ENCODE results near the gene DNAH5. TPM values are rescaled to one million over a fixed set of nuclear protein-coding genes. Genes with fewer than 3 reads are reported as not detected.

DNAH5 gene
- total RNA-seq, 2 experiments from 2014 or later: not detected

- H3K4me3 ChIP-seq (ENCODE audit: low read length): no peak overlapping the region
- H3K36me3 Mint-ChIP-seq (ENCODE audit: low read depth): no peaks in the 10 kb centered on the region
- no peak overlapping the region for H3K4me3 Mint-ChIP-seq
- no peak overlapping the region for H3K27ac ChIP-seq (ENCODE audit: low read depth in 1 of 2, low read length in 2 of 2)
- ATAC-seq (ENCODE audit: poor library complexity): no peak
- H3K9me3 ChIP-seq (ENCODE audit: control insufficient read depth in 1 of 2, insufficient read depth in 1 of 2, low read length in 2 of 2): peaks cover 0 to 14% of the 10 kb centered on the region in 2 experiments
- H3K27me3 Mint-ChIP-seq: no peaks in the 10 kb centered on the region
- POLR2A ChIA-PET: no interaction called here
- no peaks in the 10 kb centered on the region for H3K36me3 ChIP-seq (ENCODE audit: insufficient read depth, low read length)
- no peaks in the 10 kb centered on the region for H3K27me3 ChIP-seq (ENCODE audit: control insufficient read depth in 1 of 2, insufficient read depth in 2 of 2, low read length in 2 of 2)
- CTCF ChIA-PET: no interaction called here
- DNase-seq: no peak
- H3K4me1 Mint-ChIP-seq (ENCODE audit: low read depth): no peaks in the 10 kb centered on the region
- no peaks in the 10 kb centered on the region for H3K4me1 ChIP-seq (ENCODE audit: insufficient read depth, low read length)
- no peak overlapping the region for H3K27ac Mint-ChIP-seq
- intact Hi-C loops (cut with DNase I, micrococcal nuclease): no loop called here
- TF ChIP-seq CTCF (IDR thresholded peaks at IDR 0.05): no peak
- peaks cover 18% of the 10 kb centered on the region for H3K9me3 Mint-ChIP-seq
Measured at GRCh38 chr5:13708432-13708831, 236.1 kb downstream of the DNAH5 start.

- H3K36me3 Mint-ChIP-seq (ENCODE audit: low read depth): no peaks in the 10 kb centered on the region
- Histone ChIP-seq H3K36me3 (ENCODE audit: insufficient read depth, low read length) (no peaks in the 10 kb centered on the region), H3K27me3 (ENCODE audit: control insufficient read depth in 1 of 2, insufficient read depth in 2 of 2, low read length in 2 of 2) (no peaks in the 10 kb centered on the region), H3K4me1 (ENCODE audit: insufficient read depth, low read length) (no peaks in the 10 kb centered on the region), H3K9me3 (ENCODE audit: control insufficient read depth in 1 of 2, insufficient read depth in 1 of 2, low read length in 2 of 2) (peaks cover 0 to 14% of the 10 kb centered on the region in 2 experiments), H3K4me3 (ENCODE audit: low read length) (no peak overlapping the region), H3K27ac (ENCODE audit: low read depth in 1 of 2, low read length in 2 of 2) (no peak overlapping the region)
- TF ChIP-seq CTCF (IDR thresholded peaks at IDR 0.05): no peak
- ChIA-PET POLR2A (no interaction called here), CTCF (no interaction called here)
- ATAC-seq (ENCODE audit: poor library complexity): no peak
- no peaks in the 10 kb centered on the region for H3K4me1 Mint-ChIP-seq (ENCODE audit: low read depth)
- peaks cover 8% of the 10 kb centered on the region for H3K9me3 Mint-ChIP-seq
- H3K27me3 Mint-ChIP-seq: no peaks in the 10 kb centered on the region
- no peak overlapping the region for H3K4me3 Mint-ChIP-seq
- H3K27ac Mint-ChIP-seq: no peak overlapping the region
- intact Hi-C loops (cut with DNase I, micrococcal nuclease): no loop called here
- DNase-seq: no peak
Measured at GRCh38 chr5:13704396-13704795, 240.1 kb downstream of the DNAH5 start.

GRCh38 chr5:13700626-13701025 lies 243.9 kb downstream of the DNAH5 start:
- POLR2A ChIA-PET: no interaction called here
- H3K9me3 ChIP-seq (ENCODE audit: control insufficient read depth in 1 of 2, insufficient read depth in 1 of 2, low read length in 2 of 2): peaks cover 0 to 6% of the 10 kb centered on the region in 2 experiments
- ATAC-seq (ENCODE audit: poor library complexity) (no peak), DNase-seq (no peak)
- no peaks in the 10 kb centered on the region for H3K4me1 ChIP-seq (ENCODE audit: insufficient read depth, low read length)
- peaks cover 4% of the 10 kb centered on the region for H3K9me3 Mint-ChIP-seq
- H3K4me3 ChIP-seq (ENCODE audit: low read length): no peak overlapping the region
- no peaks in the 10 kb centered on the region for H3K36me3 Mint-ChIP-seq (ENCODE audit: low read depth)
- intact Hi-C loops (cut with DNase I, micrococcal nuclease): no loop called here
- H3K27me3 Mint-ChIP-seq: no peaks in the 10 kb centered on the region
- H3K27me3 ChIP-seq (ENCODE audit: control insufficient read depth in 1 of 2, insufficient read depth in 2 of 2, low read length in 2 of 2): no peaks in the 10 kb centered on the region
- H3K27ac ChIP-seq (ENCODE audit: low read depth in 1 of 2, low read length in 2 of 2): no peak overlapping the region
- CTCF ChIA-PET: no interaction called here
- no peak for TF ChIP-seq CTCF (IDR thresholded peaks at IDR 0.05)
- no peaks in the 10 kb centered on the region for H3K36me3 ChIP-seq (ENCODE audit: insufficient read depth, low read length)
- no peak overlapping the region for H3K4me3 Mint-ChIP-seq
- H3K27ac Mint-ChIP-seq: no peak overlapping the region
- H3K4me1 Mint-ChIP-seq (ENCODE audit: low read depth): no peaks in the 10 kb centered on the region
